Activated CD8-positive, alpha-beta memory T cell treated with anti-CD3 and anti-CD28 coated beads, Interleukin-2, amount 50 U/mL, for 4 hours (primary cell): ENCODE results near the gene MYBPC3.

Source experiments
- DNase-seq: peaks from one replicate; pipeline ENCODE4 v3.0.0-alpha.2; 2020

The MYBPC3 gene

DNA sequence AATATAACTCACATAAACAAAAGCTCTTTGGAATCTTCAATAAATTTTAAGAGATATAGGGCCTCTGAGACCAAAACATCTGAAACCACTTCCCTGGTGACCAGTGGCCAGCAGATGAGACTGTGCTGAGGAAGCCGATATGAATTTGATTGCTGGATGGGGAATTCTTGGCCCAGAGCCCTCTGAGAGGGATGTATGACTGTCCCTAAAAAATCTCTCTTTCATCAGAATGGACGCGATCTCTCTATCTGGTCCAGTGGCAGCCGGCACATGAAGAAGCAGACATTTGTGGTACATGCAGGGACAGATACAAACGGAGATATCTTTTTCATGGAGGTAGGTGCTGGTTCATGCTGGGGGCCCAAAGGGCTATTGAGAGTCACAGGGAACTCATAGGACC lies 37.5 kb downstream of the MYBPC3 start:
- DNase-seq = no peak

DNA sequence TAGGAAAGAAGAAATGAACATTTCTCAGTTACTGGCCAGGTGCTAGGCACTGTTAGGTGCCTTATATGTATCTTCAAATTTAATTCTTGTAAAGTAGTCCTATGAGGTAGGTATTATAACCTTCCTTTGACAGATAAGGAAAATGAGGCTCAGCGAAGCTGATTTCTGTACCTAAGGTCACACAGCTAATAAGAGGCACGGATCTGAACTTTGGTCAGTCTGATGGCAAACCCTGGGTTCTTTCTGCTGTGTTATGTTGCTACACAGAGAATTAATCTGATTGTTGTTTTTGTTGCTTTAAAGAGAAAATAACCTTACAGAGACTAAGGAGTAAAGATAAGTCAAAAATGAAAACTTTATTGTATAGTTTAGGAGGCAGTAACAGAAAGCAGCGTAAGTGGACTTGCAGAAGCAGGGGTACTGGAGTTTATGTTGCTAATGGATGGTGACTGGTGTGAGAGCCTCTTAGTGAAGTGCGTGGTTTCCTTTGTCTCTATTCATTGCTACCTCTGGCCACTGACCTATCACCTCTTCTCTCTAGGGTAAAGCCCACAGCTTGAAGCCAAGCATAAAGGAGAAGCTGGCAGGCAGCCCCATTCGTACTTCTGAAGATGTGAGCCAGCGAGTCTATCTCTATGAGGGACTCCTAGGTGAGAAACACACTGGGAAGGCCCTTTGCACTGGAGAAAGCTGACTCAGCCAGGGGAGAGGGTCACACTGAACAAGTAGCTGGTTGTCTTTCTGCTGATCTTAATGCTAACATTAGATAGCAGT lies 44.3 kb downstream of the MYBPC3 start:
- DNase-seq = no peak

DNA sequence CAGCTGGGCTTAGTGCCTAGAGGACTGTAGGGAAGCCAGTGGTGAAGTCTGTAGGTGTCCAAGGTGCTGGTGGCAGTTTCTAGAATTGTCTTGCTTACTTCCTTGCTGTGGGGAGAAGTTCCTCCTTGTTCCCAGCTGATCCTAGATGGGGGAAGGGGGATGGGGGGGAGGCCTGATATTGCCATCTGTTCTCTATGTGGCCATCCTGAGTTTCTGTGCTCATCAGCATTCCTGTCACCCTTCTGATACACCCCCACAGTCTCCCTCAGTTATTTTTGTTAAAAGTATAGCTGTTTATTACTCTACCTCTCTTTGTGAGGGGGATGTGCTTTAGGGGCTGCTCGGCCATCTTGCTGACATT lies 46.0 kb downstream of the MYBPC3 start:
- DNase-seq = no peak

DNA sequence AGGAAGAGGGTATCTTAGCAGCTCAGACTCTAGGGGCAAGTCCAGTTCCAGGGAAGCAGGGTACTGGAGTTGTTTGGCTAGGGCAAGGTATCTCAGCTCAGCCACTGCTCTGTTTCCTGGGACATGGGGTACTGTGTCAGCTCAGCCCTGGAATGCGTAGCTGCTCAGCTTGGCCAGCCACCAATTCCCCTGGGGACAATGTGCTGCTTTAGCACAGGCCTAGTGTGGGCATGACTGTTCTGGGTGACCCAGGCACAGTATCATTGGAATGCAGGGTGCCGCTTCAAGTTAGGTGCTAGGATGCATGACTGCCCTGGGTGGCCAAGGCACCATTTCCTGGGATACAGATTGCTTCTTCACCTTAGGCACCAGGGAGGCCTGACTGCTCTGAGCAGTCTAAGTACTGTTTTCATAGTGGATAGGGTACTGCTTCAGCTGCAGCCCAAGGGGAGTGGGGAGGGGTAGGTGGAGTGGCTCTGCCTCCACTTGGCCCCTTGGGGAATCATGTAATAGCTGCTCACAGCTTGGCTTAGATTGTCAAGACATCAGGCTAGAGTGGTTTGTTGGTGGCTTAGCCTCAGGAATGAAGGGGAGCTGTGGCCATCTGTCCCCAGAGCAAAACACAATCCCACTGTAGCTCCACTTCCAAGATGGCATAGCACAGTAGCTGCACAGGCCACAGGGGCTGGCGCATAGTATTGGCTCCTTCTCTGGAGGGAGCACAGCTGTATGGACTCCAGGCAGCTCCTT lies 46.6 kb downstream of the MYBPC3 start:
- DNase-seq = no peak

DNA sequence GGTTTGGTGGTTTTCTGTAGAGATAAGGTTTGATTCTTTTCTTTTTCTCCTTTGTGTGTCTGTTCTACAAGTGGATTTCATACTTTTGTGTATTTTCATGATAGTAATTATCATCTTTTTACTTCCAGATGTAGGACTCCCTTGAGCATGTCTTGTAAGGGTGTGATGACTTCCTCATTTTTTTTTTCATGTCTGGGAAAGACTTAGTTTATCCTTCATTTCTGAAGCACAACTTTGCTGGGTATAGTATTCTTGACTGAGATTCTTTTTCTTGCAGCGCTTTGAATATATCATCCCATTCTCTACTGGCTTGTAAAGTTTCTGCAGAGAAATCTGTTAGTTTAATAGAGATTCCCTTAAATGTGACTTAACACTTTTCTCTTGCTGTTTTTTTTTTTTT lies 49.6 kb downstream of the MYBPC3 start:
- no peak for DNase-seq

DNA sequence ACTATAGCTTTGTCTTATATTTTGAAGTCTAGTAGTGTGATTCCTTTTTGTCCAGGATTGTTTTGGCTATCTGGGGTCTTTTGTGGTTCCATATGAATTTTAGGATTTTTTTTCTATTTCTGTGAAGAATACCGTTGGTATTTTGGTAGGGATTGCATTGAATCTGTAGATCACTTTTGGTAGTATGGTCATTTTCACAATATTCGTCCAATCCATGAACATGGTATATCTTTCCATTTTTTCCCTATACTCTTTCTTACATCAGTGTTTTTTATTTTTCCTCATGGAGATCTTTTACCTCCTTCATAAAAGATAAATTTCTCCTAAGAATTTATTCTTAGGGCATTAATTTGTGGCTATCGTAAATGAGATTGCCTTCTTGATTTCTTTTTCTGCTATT lies 53.4 kb downstream of the MYBPC3 start:
- DNase-seq = no peak

DNA sequence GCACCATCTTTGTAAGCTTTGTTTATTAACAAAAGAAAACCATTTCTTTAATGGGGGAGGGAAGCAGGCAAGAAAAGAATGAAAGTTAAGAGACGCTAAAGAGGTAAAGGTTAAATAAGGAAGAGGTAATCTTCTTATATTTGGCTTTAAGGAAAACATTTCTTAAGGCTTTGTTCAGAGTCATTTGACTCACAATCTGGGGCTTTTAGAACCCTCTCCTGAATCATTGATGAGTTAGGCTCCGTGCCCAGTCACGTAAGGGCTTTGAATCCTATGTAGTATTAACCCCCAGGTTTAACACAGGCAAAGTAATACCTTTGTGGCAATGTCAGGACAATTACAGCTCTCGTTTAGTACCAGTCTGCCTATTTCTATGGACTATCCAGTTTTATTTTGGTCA lies 56.5 kb downstream of the MYBPC3 start:
- DNase-seq = no peak

DNA sequence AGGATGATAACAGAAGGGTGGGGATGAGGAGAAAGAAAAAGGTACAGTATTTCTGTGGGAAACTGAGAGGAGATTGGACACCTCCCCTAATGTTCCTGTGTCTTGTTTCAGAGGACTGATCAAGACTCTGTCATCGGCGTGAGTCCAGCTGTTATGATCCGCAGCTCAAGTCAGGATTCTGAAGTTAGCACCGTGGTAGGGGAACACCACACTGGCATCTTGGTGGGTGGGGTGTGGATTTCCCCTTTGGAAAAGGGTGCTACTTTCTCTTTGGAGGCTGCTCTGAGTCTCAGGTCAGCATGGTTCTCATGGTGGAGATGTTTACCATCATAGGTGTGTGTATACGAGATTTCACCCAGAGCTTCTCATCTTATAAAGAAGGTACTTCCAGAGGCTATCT lies 57.1 kb downstream of the MYBPC3 start:
- DNase-seq = no peak

DNA sequence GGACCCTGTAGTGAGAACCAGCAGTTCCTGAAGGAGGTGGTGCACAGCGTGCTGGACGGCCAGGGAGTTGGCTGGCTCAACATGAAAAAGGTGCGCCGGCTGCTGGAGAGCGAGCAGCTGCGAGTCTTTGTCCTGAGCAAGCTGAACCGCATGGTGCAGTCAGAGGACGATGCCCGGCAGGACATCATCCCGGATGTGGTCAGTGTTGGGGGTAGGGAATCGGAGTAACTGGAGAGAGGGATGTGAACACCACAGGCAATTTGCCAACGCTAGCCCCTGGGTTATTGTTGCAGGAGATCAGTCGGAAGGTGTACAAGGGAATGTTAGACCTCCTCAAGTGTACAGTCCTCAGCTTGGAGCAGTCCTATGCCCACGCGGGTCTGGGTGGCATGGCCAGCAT lies 62.6 kb downstream of the MYBPC3 start:
- DNase-seq = no peak

DNA sequence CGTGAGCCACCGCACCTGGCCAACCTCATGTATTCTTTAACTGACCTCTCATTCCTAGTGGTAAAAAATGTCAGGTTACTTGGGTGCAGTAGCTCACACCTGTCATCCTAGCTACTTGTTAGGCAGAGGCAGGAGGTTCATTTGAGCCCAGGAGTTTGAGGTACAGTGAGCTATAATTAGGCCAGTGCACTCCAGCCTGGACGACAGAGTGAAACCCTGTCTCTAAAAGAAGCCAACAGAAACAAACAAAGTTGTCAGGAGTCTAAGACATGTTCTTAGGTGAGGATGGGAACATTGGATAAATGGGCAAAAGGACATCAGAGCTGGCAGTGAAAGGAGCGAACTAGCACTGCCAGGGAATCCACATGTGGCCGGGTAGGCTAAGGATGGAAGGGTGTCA lies 64.4 kb downstream of the MYBPC3 start:
- no peak for DNase-seq

DNA sequence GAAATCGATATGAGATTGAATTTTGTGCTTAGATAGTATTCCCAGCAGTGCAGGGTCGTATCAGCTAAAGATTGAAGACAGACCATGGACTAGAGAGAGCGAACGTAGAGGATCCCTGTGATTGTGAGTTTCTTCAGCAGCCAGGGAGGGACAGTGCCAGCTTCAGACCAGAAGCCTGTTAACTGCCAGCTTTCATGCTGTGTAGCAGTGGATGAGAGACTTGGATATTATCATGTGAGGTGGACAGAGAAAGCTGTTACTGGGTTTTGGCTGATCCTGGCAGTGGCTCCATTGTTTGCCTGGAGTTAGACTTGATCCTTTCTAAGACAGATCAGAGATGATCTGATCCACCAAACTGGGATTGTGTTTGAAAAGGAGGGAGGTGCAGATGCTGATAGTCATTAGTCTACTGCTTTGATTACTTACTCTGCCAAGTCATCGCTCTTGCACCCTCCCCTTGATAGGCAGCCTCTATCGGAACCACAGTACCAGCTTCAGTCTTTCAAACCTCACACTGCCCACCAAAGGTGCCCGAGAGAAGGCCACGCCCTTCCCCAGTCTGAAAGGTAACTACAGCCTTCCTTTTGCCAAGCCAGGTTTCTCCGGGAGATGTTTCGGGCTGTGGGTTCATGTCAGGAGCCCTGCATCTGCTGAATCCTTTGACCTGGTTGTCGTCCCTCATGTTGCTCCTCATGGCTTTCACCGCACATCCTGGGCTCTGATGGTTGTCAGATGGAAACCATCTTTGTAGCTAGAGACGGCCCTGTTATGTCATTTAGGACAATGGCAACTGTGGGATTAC lies 66.3 kb downstream of the MYBPC3 start:
- no peak for DNase-seq

DNA sequence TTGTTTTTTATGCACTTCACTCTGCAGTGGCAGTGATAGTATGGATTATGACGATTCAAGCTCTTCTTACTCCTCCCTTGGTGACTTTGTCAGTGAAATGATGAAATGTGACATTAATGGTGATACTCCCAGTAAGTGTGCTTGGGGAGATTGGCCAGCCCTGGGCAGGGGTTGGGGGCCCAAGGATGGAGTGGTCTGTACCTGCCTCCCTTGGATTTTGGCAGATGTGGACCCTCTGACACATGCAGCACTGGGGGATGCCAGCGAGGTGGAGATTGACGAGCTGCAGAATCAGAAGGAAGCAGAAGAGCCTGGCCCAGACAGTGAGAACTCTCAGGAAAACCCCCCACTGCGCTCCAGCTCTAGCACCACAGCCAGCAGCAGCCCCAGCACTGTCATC lies 68.4 kb downstream of the MYBPC3 start:
- DNase-seq = no peak

DNA sequence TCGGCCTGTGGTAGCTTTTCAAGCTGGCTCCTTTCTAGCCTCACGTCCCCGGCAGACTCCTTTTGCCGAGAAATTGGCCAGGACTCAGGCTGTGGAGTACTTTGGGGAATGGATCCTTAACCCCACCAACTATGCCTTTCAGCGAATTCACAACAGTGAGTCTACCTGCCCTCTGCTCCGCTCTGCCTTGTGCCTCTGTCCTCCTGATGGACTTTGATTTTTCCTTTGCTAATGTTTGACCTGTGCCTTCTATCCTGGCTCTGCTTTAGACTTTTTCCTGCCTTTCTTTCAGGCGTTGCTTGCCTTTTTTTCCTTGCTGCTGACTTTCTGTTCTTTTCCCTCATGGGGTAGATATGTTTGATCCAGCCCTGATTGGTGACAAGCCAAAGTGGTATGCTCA lies 70.0 kb downstream of the MYBPC3 start:
- DNase-seq = no peak
